K562 (cell line): Measurements from ENCODE around the gene POU3F1. TPM values are rescaled to one million over a fixed set of nuclear protein-coding genes. Genes with fewer than 3 reads are reported as not detected.

Experiments used
- E2F3 ChIP-seq: fragments of 250-450 bp; sonication (Bioruptor Pico); IDR thresholded peaks from 2 replicates; pipeline ENCODE4 v1.4.0; 2020; ENCODE audit warnings: mild to moderate bottlenecking
- GTF2E2 ChIP-seq: fragments of 200-800 bp; sonication (Bioruptor generic); IDR thresholded peaks from 2 replicates; pipeline ENCODE4 v1.6.1; 2016; ENCODE audit warnings: missing genetic modification characterization, missing compliant biosample characterization
- HNRNPLL ChIP-seq: fragments of 200-400 bp; formaldehyde crosslinking; IDR thresholded peaks from 2 replicates; pipeline ENCODE4 v1.6.1; 2017; ENCODE audit warnings: low read length, low read depth, mild to moderate bottlenecking; ENCODE audit not compliant: poor library complexity, severe bottlenecking
- HNRNPUL1 ChIP-seq: fragments of 200-400 bp; formaldehyde crosslinking; IDR thresholded peaks from 2 replicates; pipeline ENCODE4 v1.6.1; 2017; ENCODE audit warnings: low read length
- KLF13 ChIP-seq: fragments of 450-650 bp; IDR thresholded peaks from 2 replicates; pipeline ENCODE4 v1.6.1; 2016; ENCODE audit warnings: missing genetic modification characterization, low read depth, mild to moderate bottlenecking, missing compliant biosample characterization, moderate library complexity, borderline replicate concordance
- MAFG ChIP-seq: fragments of 450-650 bp; conservative IDR thresholded peaks from 2 replicates; pipeline ENCODE4 v1.6.1; 2016; ENCODE audit warnings: missing genetic modification characterization, missing compliant biosample characterization
- NR4A1 ChIP-seq, 2 experiments: fragments of 250-450 bp in 1 of 2; fragments of 450-650 bp in 1 of 2; sonication (Bioruptor Pico) in 1 of 2; IDR thresholded peaks; 2 replicates each; pipeline versions ENCODE4 v1.4.0 to v1.6.1; 2016 to 2020; ENCODE audit warnings: mild to moderate bottlenecking in 2 of 2, missing compliant biosample characterization in 1 of 2, missing genetic modification characterization in 1 of 2, moderate library complexity in 1 of 2
- NUFIP1 ChIP-seq: fragments of 450-650 bp; IDR thresholded peaks from 2 replicates; pipeline ENCODE4 v1.6.1; 2018; ENCODE audit not compliant: partially characterized antibody
- OTX1 ChIP-seq: fragments of 450-650 bp; formaldehyde crosslinking; IDR thresholded peaks from 2 replicates; pipeline ENCODE4 v1.4.0; 2022; ENCODE audit warnings: mild to moderate bottlenecking
- PML ChIP-seq: IDR thresholded peaks from 2 replicates; pipeline ENCODE4 v1.6.1; 2012; ENCODE audit warnings: low read length, inconsistent platforms
- PURB ChIP-seq: sonication (generic); formaldehyde crosslinking; IDR thresholded peaks from 2 replicates; pipeline ENCODE4 v1.9.0; 2021; ENCODE audit warnings: low read depth, mild to moderate bottlenecking, missing genetic modification reagents
- RAD51 ChIP-seq: fragments of 450-650 bp; IDR thresholded peaks from 2 replicates; pipeline ENCODE4 v1.7.1; 2016; ENCODE audit warnings: low read depth, mild to moderate bottlenecking, borderline replicate concordance
- RBM14 ChIP-seq: fragments of 200-400 bp; formaldehyde crosslinking; IDR thresholded peaks from 2 replicates; pipeline ENCODE4 v1.6.1; 2018; ENCODE audit warnings: low read depth, mild to moderate bottlenecking, low read length, moderate library complexity, borderline replicate concordance; ENCODE audit not compliant: insufficient read depth
- RBM17 ChIP-seq: fragments of 200-400 bp; formaldehyde crosslinking; IDR thresholded peaks from 2 replicates; pipeline ENCODE4 v1.6.1; 2017; ENCODE audit warnings: low read depth, mild to moderate bottlenecking, low read length, borderline replicate concordance
- SLC30A9 ChIP-seq: fragments of 250-450 bp; sonication (Bioruptor Pico); IDR thresholded peaks from 2 replicates; pipeline ENCODE4 v1.8.0; 2022; ENCODE audit warnings: mild to moderate bottlenecking, moderate library complexity
- SMARCA5 ChIP-seq: fragments of 450-650 bp; IDR thresholded peaks from 2 replicates; pipeline ENCODE4 v1.6.1; 2016
- SRSF3 ChIP-seq: fragments of 200-400 bp; formaldehyde crosslinking; IDR thresholded peaks from 2 replicates; pipeline ENCODE4 v1.6.1; 2016; ENCODE audit warnings: mild to moderate bottlenecking, low read length, moderate library complexity; ENCODE audit not compliant: insufficient read depth
- TEAD2 ChIP-seq: fragments of 450-650 bp; IDR thresholded peaks from 2 replicates; pipeline ENCODE4 v1.6.1; 2016; ENCODE audit warnings: missing genetic modification characterization, control low read depth, missing compliant biosample characterization
- ZBTB1 ChIP-seq: sonication (generic); formaldehyde crosslinking; IDR thresholded peaks from 2 replicates; pipeline ENCODE4 v1.8.1; 2023; ENCODE audit warnings: missing genetic modification reagents, low read depth, mild to moderate bottlenecking, borderline replicate concordance
- ZFP1 ChIP-seq: fragments of 450-650 bp; formaldehyde crosslinking; IDR thresholded peaks from 2 replicates; pipeline ENCODE4 v1.4.0; 2020; ENCODE audit warnings: mild to moderate bottlenecking, mixed read lengths
- ZNF121 ChIP-seq: sonication (generic); formaldehyde crosslinking; conservative IDR thresholded peaks from 2 replicates; pipeline ENCODE4 v1.8.0; 2022; ENCODE audit warnings: missing genetic modification reagents
- ZNF197 ChIP-seq: fragments of 200-800 bp; sonication (Bioruptor generic); IDR thresholded peaks from 2 replicates; pipeline ENCODE4 v1.6.1; 2016; ENCODE audit warnings: low read depth, missing genetic modification characterization, missing compliant biosample characterization
- ZNF436 ChIP-seq: fragments of 250-450, 450-650 bp; sonication (Bioruptor Pico); formaldehyde crosslinking; IDR thresholded peaks from 2 replicates; pipeline ENCODE4 v1.7.0; 2020; ENCODE audit warnings: mild to moderate bottlenecking
- polyA plus RNA-seq, 8 experiments: library from polyadenylated mRNA; depleted of rRNA in 4 of 8; stranded (reverse) in 5 of 8; unstranded in 3 of 8; fragments of >200 nt; fragmentation: Nextera tagmentation in 2 of 8; fragmentation: Illumina TruSeq in 1 of 8; extraction: Ambion mirVana in 2 of 8; extraction: Trizol in 1 of 8; gene quantifications; 2 replicates each; pipeline versions ENCODE4 v1.2.1 to v1.2.3, GENCODE V29; 2011 to 2014; ENCODE audit warnings: inconsistent platforms in 1 of 8, missing spikeins in 1 of 8
- total RNA-seq, 7 experiments: library from RNA; depleted of rRNA in 6 of 7; stranded (reverse); fragments of >200 nt in 6 of 7; fragmentation: Illumina TruSeq in 2 of 7; extraction: Trizol in 2 of 7; gene quantifications; 2 replicates each; pipeline versions ENCODE4 v1.2.1 to v1.2.3, GENCODE V29; 2011 to 2021; ENCODE audit warnings: low replicate concordance in 1 of 7
- TF ChIP-seq, protein P1 (sequence below): fragments of 200-800 bp; sonication (Bioruptor generic); IDR thresholded peaks from 2 replicates; pipeline ENCODE4 v1.6.1; 2017; ENCODE audit warnings: missing genetic modification characterization, missing compliant biosample characterization
- TF ChIP-seq, protein P2 (sequence below), 2 experiments: fragments of 450-650 bp in 1 of 2; sonication (generic) in 1 of 2; formaldehyde crosslinking; conservative IDR thresholded peaks; 2 replicates each; pipeline versions ENCODE4 v1.4.0 to v1.8.1; 2020 to 2022; ENCODE audit warnings: mild to moderate bottlenecking in 1 of 2, missing genetic modification reagents in 1 of 2
- TF ChIP-seq, protein P3 (sequence below): sonication (generic); formaldehyde crosslinking; IDR thresholded peaks from 2 replicates; pipeline ENCODE4 v1.8.0; 2022; ENCODE audit warnings: mild to moderate bottlenecking, missing genetic modification reagents

The POU3F1 gene
- total and polyA plus RNA-seq, 9 of the 15 experiments (the other 6 are each of a cell fraction or from before 2014, with no cell fraction given): 0.09 TPM; not detected in 8

DNA sequence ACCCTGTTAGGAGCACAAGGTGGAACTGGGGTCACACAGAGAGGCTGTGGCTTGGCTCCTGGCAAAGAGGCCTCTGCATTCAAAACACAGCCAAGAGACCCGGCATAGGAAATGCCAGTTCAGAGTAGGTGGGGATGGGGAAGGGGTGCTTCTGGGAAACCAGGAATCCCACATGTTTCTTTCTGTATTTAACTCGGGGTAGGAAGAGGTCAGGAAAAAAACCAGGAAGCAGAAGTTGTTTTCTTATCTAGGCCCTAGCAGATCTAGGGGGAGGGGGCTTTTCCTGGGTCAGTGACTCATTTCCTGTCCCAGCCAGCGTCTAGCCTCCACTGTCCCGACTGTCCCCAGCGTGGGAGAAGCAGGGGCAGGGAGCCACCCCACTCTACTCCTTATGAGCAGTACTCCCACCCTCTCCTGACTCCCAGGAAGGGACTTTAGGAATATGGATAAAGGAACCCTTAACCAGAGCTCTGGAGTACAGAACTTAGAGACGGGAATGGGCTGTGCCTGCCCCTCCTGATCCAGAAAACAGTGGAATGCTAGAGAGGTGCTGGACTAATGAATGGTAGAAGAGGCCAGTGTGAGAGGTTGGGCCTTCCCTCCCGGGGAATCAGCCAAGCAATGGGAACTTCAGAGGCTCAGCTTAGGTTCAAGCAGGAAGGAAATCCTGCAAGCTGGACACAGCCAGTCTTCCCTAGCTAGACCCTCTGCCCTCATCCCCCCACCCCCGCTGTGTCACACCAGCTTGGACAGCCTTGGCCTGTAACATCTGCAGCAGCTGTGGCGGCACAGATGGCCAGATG, 47.0 kb downstream of the POU3F1 start (continued):
- TF ChIP-seq, protein P1, sequence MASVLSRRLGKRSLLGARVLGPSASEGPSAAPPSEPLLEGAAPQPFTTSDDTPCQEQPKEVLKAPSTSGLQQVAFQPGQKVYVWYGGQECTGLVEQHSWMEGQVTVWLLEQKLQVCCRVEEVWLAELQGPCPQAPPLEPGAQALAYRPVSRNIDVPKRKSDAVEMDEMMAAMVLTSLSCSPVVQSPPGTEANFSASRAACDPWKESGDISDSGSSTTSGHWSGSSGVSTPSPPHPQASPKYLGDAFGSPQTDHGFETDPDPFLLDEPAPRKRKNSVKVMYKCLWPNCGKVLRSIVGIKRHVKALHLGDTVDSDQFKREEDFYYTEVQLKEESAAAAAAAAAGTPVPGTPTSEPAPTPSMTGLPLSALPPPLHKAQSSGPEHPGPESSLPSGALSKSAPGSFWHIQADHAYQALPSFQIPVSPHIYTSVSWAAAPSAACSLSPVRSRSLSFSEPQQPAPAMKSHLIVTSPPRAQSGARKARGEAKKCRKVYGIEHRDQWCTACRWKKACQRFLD (CRISPR knock-in tag): peak; percentile 35; the same call in 1 of the 2 replicates
- no peak for TF ChIP-seq RBM17
- 0 out of 2 replicates have a peak, but pooled peaks have one; percentile 6 for TF ChIP-seq RAD51
- no peak for TF ChIP-seq ZBTB1
- TF ChIP-seq ZFP1 (CRISPR knock-in tag): no peak
- peak; percentile 10 for TF ChIP-seq HNRNPLL
- TF ChIP-seq E2F3: peak; percentile 53
- peak; percentile 37; the same call in 1 of the 2 replicates for TF ChIP-seq TEAD2 (tag)
- no peak for TF ChIP-seq SLC30A9 (CRISPR knock-in tag)
- no peak for TF ChIP-seq RBM14
- TF ChIP-seq NR4A1 (CRISPR knock-in tag; IDR thresholded peaks at IDR 0.05): no peak
- 0 out of 2 replicates have a peak, but pooled peaks have one; percentile 65 for TF ChIP-seq NR4A1 (tag; IDR thresholded peaks at IDR 0.05)
- TF ChIP-seq GTF2E2 (tag): no peak; the same call in 1 of the 2 replicates
- TF ChIP-seq MAFG (tag): no peak
- TF ChIP-seq, protein P2, sequence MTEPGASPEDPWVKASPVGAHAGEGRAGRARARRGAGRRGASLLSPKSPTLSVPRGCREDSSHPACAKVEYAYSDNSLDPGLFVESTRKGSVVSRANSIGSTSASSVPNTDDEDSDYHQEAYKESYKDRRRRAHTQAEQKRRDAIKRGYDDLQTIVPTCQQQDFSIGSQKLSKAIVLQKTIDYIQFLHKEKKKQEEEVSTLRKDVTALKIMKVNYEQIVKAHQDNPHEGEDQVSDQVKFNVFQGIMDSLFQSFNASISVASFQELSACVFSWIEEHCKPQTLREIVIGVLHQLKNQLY (CRISPR knock-in tag; conservative IDR thresholded peaks at IDR 0.05): 0 out of 4 replicates have a peak, but pooled peaks of 1 of the 2 experiments have one; percentile 62
- TF ChIP-seq ZNF121 (CRISPR knock-in tag): no peak
- TF ChIP-seq SRSF3: no peak
- no peak for TF ChIP-seq PURB (CRISPR knock-in tag)
- TF ChIP-seq ZNF436: 0 out of 2 replicates have a peak, but pooled peaks have one; percentile 27
- no peak for TF ChIP-seq NUFIP1
- TF ChIP-seq SMARCA5: peak; percentile 43; the same call in 1 of the 2 replicates
- TF ChIP-seq OTX1 (CRISPR knock-in tag): no peak
- peak; percentile 82 for TF ChIP-seq PML
- TF ChIP-seq, protein P3, sequence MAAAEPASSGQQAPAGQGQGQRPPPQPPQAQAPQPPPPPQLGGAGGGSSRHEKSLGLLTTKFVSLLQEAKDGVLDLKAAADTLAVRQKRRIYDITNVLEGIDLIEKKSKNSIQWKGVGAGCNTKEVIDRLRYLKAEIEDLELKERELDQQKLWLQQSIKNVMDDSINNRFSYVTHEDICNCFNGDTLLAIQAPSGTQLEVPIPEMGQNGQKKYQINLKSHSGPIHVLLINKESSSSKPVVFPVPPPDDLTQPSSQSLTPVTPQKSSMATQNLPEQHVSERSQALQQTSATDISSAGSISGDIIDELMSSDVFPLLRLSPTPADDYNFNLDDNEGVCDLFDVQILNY (CRISPR knock-in tag): no peak
- no peak for TF ChIP-seq HNRNPUL1
- no peak; the same call in 1 of the 2 replicates for TF ChIP-seq KLF13 (tag)
- peak; percentile 73 for TF ChIP-seq ZNF197 (CRISPR knock-in tag)
